Neuronal stem cell (in vitro differentiated cells): ENCODE results near the gene PRR7.

Experiments used
- DNase-seq: peaks from one replicate; pipeline ENCODE4 v3.0.0-alpha.2; 2013; ENCODE audit warnings: low spot score
- H2AFZ ChIP-seq: one replicate; pipeline ENCODE4 v1.6.1; 2013; ENCODE audit warnings: mild to moderate bottlenecking, low read length, inconsistent platforms
- H2AK5ac ChIP-seq: 2 replicates; pipeline ENCODE4 v1.6.1; 2013; ENCODE audit warnings: low read depth, mild to moderate bottlenecking, inconsistent platforms, low read length, moderate library complexity, mixed read lengths
- H2BK120ac ChIP-seq: 2 replicates; pipeline ENCODE4 v1.6.1; 2013; ENCODE audit warnings: low read depth, mild to moderate bottlenecking, inconsistent platforms, low read length, moderate library complexity, mixed read lengths
- H2BK12ac ChIP-seq: one replicate; pipeline ENCODE4 v1.6.1; 2013; ENCODE audit warnings: low read length, inconsistent platforms
- H2BK15ac ChIP-seq: 2 replicates; pipeline ENCODE4 v1.6.1; 2013; ENCODE audit warnings: mild to moderate bottlenecking, low read length, inconsistent platforms, mixed read lengths
- H2BK5ac ChIP-seq: one replicate; pipeline ENCODE4 v1.6.1; 2013; ENCODE audit warnings: inconsistent platforms, mild to moderate bottlenecking, low read length, moderate library complexity
- H3K14ac ChIP-seq: one replicate; pipeline ENCODE4 v1.6.1; 2013; ENCODE audit warnings: low read length, inconsistent platforms
- H3K18ac ChIP-seq: 2 replicates; pipeline ENCODE4 v1.6.1; 2013; ENCODE audit warnings: low read length, inconsistent platforms
- H3K23ac ChIP-seq: 2 replicates; pipeline ENCODE4 v1.6.1; 2013; ENCODE audit warnings: low read depth, mild to moderate bottlenecking, mixed read lengths, low read length, inconsistent platforms; ENCODE audit not compliant: poor library complexity
- H3K27ac ChIP-seq: replicated peaks from 3 replicates; pipeline ENCODE4 v1.5.1; 2013; ENCODE audit warnings: low read length, inconsistent platforms
- H3K27me3 ChIP-seq, 3 experiments: 2 replicates each; pipeline ENCODE4 v1.6.1; 2013; ENCODE audit warnings: low read length in 3 of 3, mild to moderate bottlenecking in 2 of 3, inconsistent platforms in 1 of 3, low read depth in 1 of 3, mixed read lengths in 1 of 3, moderate library complexity in 1 of 3; ENCODE audit not compliant: control insufficient read depth in 3 of 3, insufficient read depth in 3 of 3
- H3K36me3 ChIP-seq, 2 donors: replicated peaks in 1 of 2; 2 replicates each; pipeline ENCODE4 v1.6.1; 2013; ENCODE audit warnings: low read length in 2 of 2; ENCODE audit not compliant: control insufficient read depth in 2 of 2, insufficient read depth in 2 of 2
- H3K4ac ChIP-seq: 2 replicates; pipeline ENCODE4 v1.6.1; 2013; ENCODE audit warnings: inconsistent platforms, mild to moderate bottlenecking, low read length, moderate library complexity
- H3K4me1 ChIP-seq, 2 donors: 1 replicate in 1 of 2; 2 replicates in 1 of 2; pipeline ENCODE4 v1.6.1; 2013; ENCODE audit warnings: low read length in 2 of 2, low read depth in 1 of 2; ENCODE audit not compliant: control insufficient read depth in 2 of 2, insufficient read depth in 1 of 2
- H3K4me2 ChIP-seq: one replicate; pipeline ENCODE4 v1.6.1; 2013; ENCODE audit warnings: mild to moderate bottlenecking, low read length, inconsistent platforms; ENCODE audit not compliant: insufficient read depth, poor library complexity, severe bottlenecking
- H3K4me3 ChIP-seq, 2 donors: 2 replicates each; pipeline ENCODE4 v1.5.1; 2013; ENCODE audit warnings: low read length in 2 of 2, mild to moderate bottlenecking in 2 of 2, inconsistent platforms in 1 of 2, moderate library complexity in 1 of 2
- H3K79me1 ChIP-seq: one replicate; pipeline ENCODE4 v1.6.1; 2013; ENCODE audit warnings: low read depth, mild to moderate bottlenecking, inconsistent platforms, low read length, moderate library complexity
- H3K9ac ChIP-seq: one replicate; pipeline ENCODE4 v1.6.1; 2013; ENCODE audit warnings: mild to moderate bottlenecking, low read depth, low read length, inconsistent platforms; ENCODE audit not compliant: poor library complexity
- H3K9me3 ChIP-seq, 2 donors: replicated peaks in 1 of 2; 2 replicates each; pipeline versions ENCODE3 to v1.6.1; 2013; ENCODE audit warnings: low read length in 2 of 2, mild to moderate bottlenecking in 2 of 2, inconsistent platforms in 1 of 2, low read depth in 1 of 2, mixed read lengths in 1 of 2, moderate library complexity in 1 of 2; ENCODE audit not compliant: control insufficient read depth in 2 of 2, insufficient read depth in 1 of 2
- H4K8ac ChIP-seq: one replicate; pipeline ENCODE4 v1.6.1; 2013; ENCODE audit warnings: low read depth, mild to moderate bottlenecking, inconsistent platforms, low read length, moderate library complexity
- H4K91ac ChIP-seq: one replicate; pipeline ENCODE4 v1.6.1; 2013; ENCODE audit warnings: low read length, low read depth, mild to moderate bottlenecking, inconsistent platforms; ENCODE audit not compliant: poor library complexity
- whole genome bisulfite sequencing, 2 donors: extraction: QIAGEN DNeasy Blood & Tissue Kit; methylation state at CpG; one replicate each; pipeline ENCODE4 v1.1.7; 2013; ENCODE audit warnings: missing lambda C conversion rate in 2 of 2, mixed read lengths in 1 of 2; ENCODE audit not compliant: insufficient read length in 2 of 2, insufficient replicate concordance in 1 of 2; ENCODE audit errors: extremely low coverage in 2 of 2; 5-methylcytosine and 5-hydroxymethylcytosine counted together

PRR7 gene

DNA sequence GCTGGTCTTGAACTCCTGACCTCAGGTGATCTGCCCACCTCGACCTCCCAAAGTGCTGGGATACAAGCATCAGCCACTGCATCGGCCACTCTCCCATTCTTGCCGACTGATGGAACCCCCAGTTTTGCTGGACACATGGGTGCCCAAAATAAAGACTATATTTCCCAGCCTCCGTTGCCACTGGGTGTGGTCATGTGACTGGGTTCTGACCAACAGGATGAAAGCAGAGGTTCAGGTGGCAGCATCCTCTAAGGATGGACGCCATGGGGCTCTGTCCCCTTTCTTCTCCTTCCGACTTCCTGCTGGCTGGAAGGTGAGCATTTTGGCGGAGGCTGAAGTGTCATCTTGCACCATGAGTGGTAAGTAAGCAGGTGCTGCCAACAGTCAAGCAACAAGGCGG, 40.5 kb downstream of the PRR7 start:
- Histone ChIP-seq H3K27me3 (no peaks in the 10 kb centered on the region), H3K23ac (no peak overlapping the region), H3K79me1 (peaks cover 25% of the 10 kb centered on the region)

DNA sequence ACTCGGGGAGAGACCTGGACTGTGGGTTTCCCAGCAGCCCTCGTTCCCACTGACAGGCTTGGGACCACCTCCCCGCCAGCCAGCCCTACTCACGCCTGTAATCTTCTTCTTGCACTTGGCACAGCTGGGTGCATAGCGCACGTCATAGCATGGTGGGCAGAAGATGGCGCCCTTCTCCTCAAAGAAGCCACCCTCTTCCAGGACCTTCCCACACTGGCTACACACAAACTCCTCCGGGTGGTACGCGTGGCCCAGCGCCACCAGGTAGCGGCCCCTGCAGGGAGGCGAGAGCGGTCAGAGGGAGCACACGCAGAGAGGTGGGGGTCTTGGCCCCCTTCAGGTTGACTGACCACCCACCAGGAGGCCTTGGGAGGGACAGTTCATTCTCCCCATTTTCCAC, 41.4 kb downstream of the PRR7 start:
- H3K4me2 ChIP-seq: no peak overlapping the region
- DNase-seq: no peak
- H2BK5ac ChIP-seq: no peak overlapping the region
- H3K18ac ChIP-seq: no peak overlapping the region
- H2BK12ac ChIP-seq: no peak overlapping the region
- no CpG with 5 or more reads among the region's 15 CpGs for WGBS, 2 donors
- no peak overlapping the region for H2BK120ac ChIP-seq
- no peak overlapping the region for H3K27ac ChIP-seq
- no peak overlapping the region for H3K23ac ChIP-seq
- no peak overlapping the region for H3K4me3 ChIP-seq
- H3K27me3 ChIP-seq: no peaks in the 10 kb centered on the region
- H2AK5ac ChIP-seq: no peak overlapping the region
- H2BK15ac ChIP-seq: no peak overlapping the region
- peaks cover 0 to 7% of the 10 kb centered on the region in 2 donors for H3K4me1 ChIP-seq
- peak overlapping the region; percentile 77 for H4K91ac ChIP-seq
- peaks cover 0 to 2% of the 10 kb centered on the region in 2 donors for H3K9me3 ChIP-seq
- no peak overlapping the region for H3K14ac ChIP-seq
- no peak overlapping the region for H2AFZ ChIP-seq
- no peak overlapping the region for H4K8ac ChIP-seq
- H3K9ac ChIP-seq: no peak overlapping the region
- H3K36me3 ChIP-seq: peaks cover 78 to 95% of the 10 kb centered on the region in 2 donors
- peaks cover 28% of the 10 kb centered on the region for H3K79me1 ChIP-seq
- no peak overlapping the region for H3K4ac ChIP-seq

More for the DNA sequence above, 40.5 kb downstream of the PRR7 start:
- Histone ChIP-seq H2BK5ac (no peak overlapping the region), H2BK15ac (no peak overlapping the region), H3K9me3 (peaks cover 0 to 2% of the 10 kb centered on the region in 2 donors), H3K9ac (no peak overlapping the region), H2BK12ac (no peak overlapping the region), H3K4me2 (no peak overlapping the region), H3K36me3 (peaks cover 72 to 95% of the 10 kb centered on the region in 2 donors), H3K18ac (no peak overlapping the region), H3K14ac (no peak overlapping the region), H2AK5ac (no peak overlapping the region), H2BK120ac (no peak overlapping the region), H4K91ac (no peak overlapping the region), H3K4me1 (peaks cover 0 to 5% of the 10 kb centered on the region in 2 donors), H4K8ac (no peak overlapping the region), H3K27ac (no peak overlapping the region), H3K4ac (no peak overlapping the region), H2AFZ (no peak overlapping the region), H3K4me3 (no peak overlapping the region)
- WGBS, 2 donors: no CpG with 5 or more reads among the region's 8 CpGs
- DNase-seq: no peak

- peaks cover 30% of the 10 kb centered on the region for H3K79me1 ChIP-seq
- no peak overlapping the region for H3K23ac ChIP-seq
- no peak overlapping the region for H2AFZ ChIP-seq
- H2BK12ac ChIP-seq: no peak overlapping the region
- no peak overlapping the region for H3K4ac ChIP-seq
- H3K27me3 ChIP-seq: no peaks in the 10 kb centered on the region
- no peak overlapping the region for H2BK5ac ChIP-seq
- H2BK120ac ChIP-seq: no peak overlapping the region
- H2BK15ac ChIP-seq: no peak overlapping the region
- no peak overlapping the region for H3K4me2 ChIP-seq
- H2AK5ac ChIP-seq: no peak overlapping the region
- H3K9me3 ChIP-seq: peaks cover 0 to 2% of the 10 kb centered on the region in 2 donors
- no peak for DNase-seq
- no CpG with 5 or more reads among the region's 26 CpGs for WGBS, 2 donors
- H4K8ac ChIP-seq: no peak overlapping the region
- H3K14ac ChIP-seq: no peak overlapping the region
- no peak overlapping the region for H4K91ac ChIP-seq
- no peak overlapping the region for H3K18ac ChIP-seq
- no peak overlapping the region for H3K27ac ChIP-seq
- peaks cover 75 to 95% of the 10 kb centered on the region in 2 donors for H3K36me3 ChIP-seq
- no peak overlapping the region for H3K4me3 ChIP-seq
- H3K4me1 ChIP-seq: peaks cover 0 to 11% of the 10 kb centered on the region in 2 donors
- no peak overlapping the region for H3K9ac ChIP-seq
These were observed 42.6 kb downstream of the PRR7 start for GRCh38 chr5:177489119-177489716.

DNA sequence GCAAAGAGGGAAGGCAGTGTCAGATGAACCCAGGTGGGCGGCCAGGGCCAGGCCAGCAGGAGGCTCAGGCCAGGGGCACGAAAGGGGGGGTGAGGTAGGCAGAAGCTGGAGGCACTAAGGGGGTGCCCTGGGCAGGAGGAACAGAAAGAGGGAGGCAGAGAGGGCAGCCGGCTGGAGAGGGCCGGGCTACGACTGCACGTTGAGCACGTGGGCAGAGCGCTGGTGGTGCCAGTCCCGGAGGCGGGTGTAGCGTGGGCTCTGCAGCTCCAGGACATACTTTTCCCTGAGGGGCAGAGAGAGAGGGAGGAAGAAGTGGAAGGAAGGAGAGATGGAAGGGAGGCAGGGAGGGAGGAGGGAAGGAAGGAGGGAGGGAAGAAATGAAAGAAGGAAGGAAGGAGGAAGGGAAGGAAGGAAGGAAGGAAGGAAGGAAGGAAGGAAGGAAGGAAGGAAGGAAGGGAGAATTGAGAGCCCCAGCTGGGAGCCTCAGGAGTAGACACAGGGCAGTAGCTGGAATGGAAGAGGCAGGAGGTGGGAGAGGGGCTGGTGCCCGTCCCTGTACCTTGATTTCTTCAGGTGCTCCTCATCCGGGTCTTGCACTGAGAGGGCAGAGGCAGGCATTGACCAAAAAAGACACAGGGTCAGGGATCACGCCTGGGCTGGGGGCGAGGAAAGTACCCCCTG, 43.8 kb downstream of the PRR7 start:
- Histone ChIP-seq H3K23ac (peak overlapping the region; percentile 49), H3K4me1 (peaks cover 11 to 22% of the 10 kb centered on the region in 2 donors), H3K79me1 (peaks cover 26% of the 10 kb centered on the region), H2AFZ (no peak overlapping the region), H3K4ac (no peak overlapping the region), H2BK5ac (peak overlapping the region; percentile 88), H2BK12ac (peak overlapping the region; percentile 26), H2BK15ac (no peak overlapping the region), H3K27me3 (no peaks in the 10 kb centered on the region), H4K8ac (no peak overlapping the region), H4K91ac (no peak overlapping the region), H3K9me3 (no peaks in the 10 kb centered on the region), H2AK5ac (peak overlapping the region; percentile 40), H3K36me3 (peaks cover 63 to 95% of the 10 kb centered on the region in 2 donors), H3K9ac (no peak overlapping the region), H3K27ac (no peak overlapping the region), H3K4me3 (peak overlapping the region in 1 of 2 donors; percentile 38), H3K4me2 (no peak overlapping the region), H3K14ac (peak overlapping the region; percentile 47), H2BK120ac (no peak overlapping the region), H3K18ac (peak overlapping the region; percentile 36)
- DNase-seq: no peak
- no CpG with 5 or more reads among the region's 15 CpGs for WGBS, 2 donors
